SKM-1 (cell line): ENCODE data around the gene OVOL3.
"Not testable (repeated sequence)": the region's sequence is repeated elsewhere in the genome, so short reads cannot be mapped to it uniquely, and the experiment has no call there.

ENCODE experiments used
- DNase-seq: peaks from one replicate; lab custom pipeline; 2025; ENCODE audit not compliant: unreplicated experiment; lab: John Stamatoyannopoulos, UW

Gene OVOL3

GRCh38 chr19:36110487-36111199 lies at the start of gene OVOL3:
OVOL3 (plus strand) TSS chr19:36111143; CDS start chr19:36111203, 60 bp downstream.
- no peak for DNase-seq

- DNase-seq, result no peak
Observed at GRCh38 chr19:36061367-36061766, 49.6 kb upstream of the OVOL3 start.

GRCh38 chr19:36064826-36065225 lies 46.1 kb upstream of the OVOL3 start:
- DNase-seq, result no peak

- DNase-seq, result no peak
Observed at GRCh38 chr19:36067681-36068080, 43.3 kb upstream of the OVOL3 start.

- not testable (repeated sequence) for DNase-seq
Observed at GRCh38 chr19:36068810-36069499, 42.0 kb upstream of the OVOL3 start.

- no peak for DNase-seq
Observed at GRCh38 chr19:36072081-36072480, 38.9 kb upstream of the OVOL3 start.

GRCh38 chr19:36073121-36073876 lies 37.6 kb upstream of the OVOL3 start:
- DNase-seq, result no peak

GRCh38 chr19:36079389-36079945 lies 31.5 kb upstream of the OVOL3 start:
- no peak for DNase-seq

- DNase-seq, result no peak
Observed at GRCh38 chr19:36081385-36081784, 29.6 kb upstream of the OVOL3 start.

- DNase-seq, result no peak
Observed at GRCh38 chr19:36081894-36082293, 29.0 kb upstream of the OVOL3 start.

- DNase-seq, result no peak
Observed at GRCh38 chr19:36082916-36083315, 28.0 kb upstream of the OVOL3 start.

GRCh38 chr19:36084231-36085009 lies 26.5 kb upstream of the OVOL3 start:
- no peak for DNase-seq

GRCh38 chr19:36086326-36086725 lies 24.6 kb upstream of the OVOL3 start:
- DNase-seq, result no peak

GRCh38 chr19:36089847-36090246 lies 21.1 kb upstream of the OVOL3 start:
- no peak for DNase-seq

- no peak for DNase-seq
Observed at GRCh38 chr19:36090910-36091695, 19.8 kb upstream of the OVOL3 start.

GRCh38 chr19:36092566-36092965 lies 18.4 kb upstream of the OVOL3 start:
- no peak for DNase-seq

- DNase-seq, result no peak
Observed at GRCh38 chr19:36093146-36093662, 17.7 kb upstream of the OVOL3 start.

- no peak for DNase-seq
Observed at GRCh38 chr19:36093687-36094086, 17.3 kb upstream of the OVOL3 start.

GRCh38 chr19:36097036-36097435 lies 13.9 kb upstream of the OVOL3 start:
- no peak for DNase-seq
